ENCODE measurements around the gene PLPP6.
"Not testable (repeated sequence)": the region's sequence is repeated elsewhere in the genome, so short reads cannot be mapped to it uniquely, and the experiment has no call there.

Gene PLPP6

GRCh38 chr9:4662108-4662988, at the start of gene PLPP6:
PLPP6 (plus strand) TSS chr9:4662294; CDS start chr9:4662376, 82 bp downstream.
- DNase-seq, result peak; percentile 86
- in situ Hi-C loops (cut with HindIII; ENCODE audit: low pct_ligation_motif_present, low pct_unique_long_range_greater_than_20kb, low sequenced_read_pairs), result no loop called here

GRCh38 chr9:4614627-4615026, 47.5 kb upstream of the PLPP6 start:
- in situ Hi-C loops (cut with HindIII; ENCODE audit: low pct_ligation_motif_present, low pct_unique_long_range_greater_than_20kb, low sequenced_read_pairs), result no loop called here

GRCh38 chr9:4615251-4615650, 46.8 kb upstream of the PLPP6 start:
- in situ Hi-C loops (cut with HindIII; ENCODE audit: low pct_ligation_motif_present, low pct_unique_long_range_greater_than_20kb, low sequenced_read_pairs), result no loop called here
- no peak for DNase-seq

More at GRCh38 chr9:4614627-4615026, 47.5 kb upstream of the PLPP6 start:
- DNase-seq, result no peak

GRCh38 chr9:4615778-4616177, 46.3 kb upstream of the PLPP6 start:
- in situ Hi-C loops (cut with HindIII; ENCODE audit: low pct_ligation_motif_present, low pct_unique_long_range_greater_than_20kb, low sequenced_read_pairs), result no loop called here
- no peak for DNase-seq

- DNase-seq, result no peak
- in situ Hi-C loops (cut with HindIII; ENCODE audit: low pct_ligation_motif_present, low pct_unique_long_range_greater_than_20kb, low sequenced_read_pairs), result no loop called here
Measured at GRCh38 chr9:4617752-4618151, 44.3 kb upstream of the PLPP6 start.

- in situ Hi-C loops (cut with HindIII; ENCODE audit: low pct_ligation_motif_present, low pct_unique_long_range_greater_than_20kb, low sequenced_read_pairs), result no loop called here
- DNase-seq, result no peak
Measured at GRCh38 chr9:4618700-4619099, 43.4 kb upstream of the PLPP6 start.

- DNase-seq, result no peak
- in situ Hi-C loops (cut with HindIII; ENCODE audit: low pct_ligation_motif_present, low pct_unique_long_range_greater_than_20kb, low sequenced_read_pairs), result no loop called here
Measured at GRCh38 chr9:4620057-4620765, 41.9 kb upstream of the PLPP6 start.

- DNase-seq, result no peak
- in situ Hi-C loops (cut with HindIII; ENCODE audit: low pct_ligation_motif_present, low pct_unique_long_range_greater_than_20kb, low sequenced_read_pairs), result no loop called here
Measured at GRCh38 chr9:4620881-4621555, 41.1 kb upstream of the PLPP6 start.

GRCh38 chr9:4622016-4622415, 40.1 kb upstream of the PLPP6 start:
- in situ Hi-C loops (cut with HindIII; ENCODE audit: low pct_ligation_motif_present, low pct_unique_long_range_greater_than_20kb, low sequenced_read_pairs), result no loop called here
- DNase-seq, result no peak

- in situ Hi-C loops (cut with HindIII; ENCODE audit: low pct_ligation_motif_present, low pct_unique_long_range_greater_than_20kb, low sequenced_read_pairs), result no loop called here
- DNase-seq, result no peak
Measured at GRCh38 chr9:4630836-4631235, 31.3 kb upstream of the PLPP6 start.

GRCh38 chr9:4638968-4639367, 23.1 kb upstream of the PLPP6 start:
- no peak for DNase-seq
- in situ Hi-C loops (cut with HindIII; ENCODE audit: low pct_ligation_motif_present, low pct_unique_long_range_greater_than_20kb, low sequenced_read_pairs), result no loop called here

GRCh38 chr9:4639420-4639819, 22.7 kb upstream of the PLPP6 start:
- in situ Hi-C loops (cut with HindIII; ENCODE audit: low pct_ligation_motif_present, low pct_unique_long_range_greater_than_20kb, low sequenced_read_pairs), result no loop called here

GRCh38 chr9:4640027-4640426, 22.1 kb upstream of the PLPP6 start:
- peak; percentile 33 for DNase-seq
- in situ Hi-C loops (cut with HindIII; ENCODE audit: low pct_ligation_motif_present, low pct_unique_long_range_greater_than_20kb, low sequenced_read_pairs), result no loop called here

More at GRCh38 chr9:4639420-4639819, 22.7 kb upstream of the PLPP6 start:
- DNase-seq, result no peak

GRCh38 chr9:4642351-4642750, 19.7 kb upstream of the PLPP6 start:
- in situ Hi-C loops (cut with HindIII; ENCODE audit: low pct_ligation_motif_present, low pct_unique_long_range_greater_than_20kb, low sequenced_read_pairs), result no loop called here
- DNase-seq, result no peak

GRCh38 chr9:4654084-4654483, 8.0 kb upstream of the PLPP6 start:
- no peak for DNase-seq
- in situ Hi-C loops (cut with HindIII; ENCODE audit: low pct_ligation_motif_present, low pct_unique_long_range_greater_than_20kb, low sequenced_read_pairs), result no loop called here

- DNase-seq, result no peak
- in situ Hi-C loops (cut with HindIII; ENCODE audit: low pct_ligation_motif_present, low pct_unique_long_range_greater_than_20kb, low sequenced_read_pairs), result no loop called here
Measured at GRCh38 chr9:4654538-4654937, 7.6 kb upstream of the PLPP6 start.

GRCh38 chr9:4656196-4656595, 5.9 kb upstream of the PLPP6 start:
- DNase-seq; in situ Hi-C loops (cut with HindIII; ENCODE audit: low pct_ligation_motif_present, low pct_unique_long_range_greater_than_20kb, low sequenced_read_pairs): not testable (repeated sequence)

GRCh38 chr9:4656621-4657020, 5.5 kb upstream of the PLPP6 start:
- no peak for DNase-seq
- in situ Hi-C loops (cut with HindIII; ENCODE audit: low pct_ligation_motif_present, low pct_unique_long_range_greater_than_20kb, low sequenced_read_pairs), result no loop called here

- DNase-seq, result no peak
- in situ Hi-C loops (cut with HindIII; ENCODE audit: low pct_ligation_motif_present, low pct_unique_long_range_greater_than_20kb, low sequenced_read_pairs), result no loop called here
Measured at GRCh38 chr9:4657426-4658159, 4.5 kb upstream of the PLPP6 start.
